Measurements from ENCODE around the gene TAOK2. TPM values are rescaled to one million over a fixed set of nuclear protein-coding genes. Genes with fewer than 3 reads are reported as not detected.
"Not testable (repeated sequence)": the region's sequence is repeated elsewhere in the genome, so short reads cannot be mapped to it uniquely, and the experiment has no call there.

TAOK2 gene
- polyA plus RNA-seq, 1 donor from 2014 or later = 7.6 TPM

- Mint-ChIP-seq H3K36me3 (peaks cover 2% of the 10 kb centered on the region), H3K9me3 (no peaks in the 10 kb centered on the region), H3K27me3 (peaks cover 21% of the 10 kb centered on the region), H3K4me1 (peaks cover 0 to 2% (median 2%) of the 10 kb centered on the region in 3 donors), H3K4me3 (peak within 1 kb of the TSS; percentile 67 to 80 (median 76)), H3K27ac (no peak within 1 kb of the TSS)
Observed at GRCh38 chr16:30010844-30011713, 37.4 kb downstream of the TAOK2 start, which contains the start of gene DOC2A. TSS of gene DOC2A (minus strand) at chr16:30011027. CDS start at chr16:30010222, 805 bp downstream.

DNA sequence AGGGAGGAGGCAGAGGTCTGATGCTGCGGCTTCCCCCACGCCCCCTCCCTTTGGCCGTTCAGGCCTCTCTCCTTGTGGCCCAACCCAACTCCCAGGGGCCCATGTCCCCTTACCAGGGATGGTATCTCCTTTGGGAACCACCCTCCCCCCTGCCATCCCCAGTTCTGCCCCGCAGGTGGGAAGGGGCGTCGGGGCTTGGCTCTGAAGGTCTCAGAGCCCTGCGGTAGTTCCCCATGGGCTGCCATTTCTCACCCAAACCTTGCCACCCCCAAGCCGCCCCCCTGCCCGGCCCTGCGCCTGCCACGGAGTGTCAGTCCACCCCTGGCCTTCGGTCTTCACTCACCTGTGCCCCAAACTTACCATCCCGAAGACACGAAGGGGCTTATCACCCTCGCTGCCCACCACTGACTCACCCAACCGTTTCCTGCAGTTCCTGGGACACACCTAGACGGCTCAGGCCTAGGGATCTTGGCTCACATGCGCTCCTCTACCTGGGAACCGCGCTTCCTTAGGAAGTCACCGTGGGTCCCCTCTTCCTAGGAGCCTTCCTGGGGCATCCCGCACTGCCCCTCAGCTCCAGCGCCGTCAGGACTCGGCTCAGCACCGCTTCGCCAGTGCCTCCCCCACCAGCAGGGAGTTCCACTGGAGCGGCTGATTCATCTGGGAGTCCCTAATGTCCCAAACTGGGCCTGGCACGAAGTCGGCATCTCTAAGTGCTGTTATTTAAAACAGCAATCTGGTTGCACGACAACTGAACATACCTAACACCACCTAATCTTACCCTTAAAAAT is 38.2 kb downstream of the TAOK2 start:
- no peak overlapping the region for H3K27ac Mint-ChIP-seq
- peaks cover 0 to 2% (median 2%) of the 10 kb centered on the region in 3 donors for H3K4me1 Mint-ChIP-seq
- H3K27me3 Mint-ChIP-seq = peaks cover 21% of the 10 kb centered on the region
- H3K36me3 Mint-ChIP-seq = no peaks in the 10 kb centered on the region
- H3K4me3 Mint-ChIP-seq = peak overlapping the region; percentile 67 to 83 (median 78)
- H3K9me3 Mint-ChIP-seq = no peaks in the 10 kb centered on the region

- H3K4me3 Mint-ChIP-seq = peak overlapping the region in 2 of 4 donors; percentile 33 to 45
- not testable (repeated sequence) for H3K27ac Mint-ChIP-seq
Observed at GRCh38 chr16:30012598-30012997, 38.9 kb downstream of the TAOK2 start.

DNA sequence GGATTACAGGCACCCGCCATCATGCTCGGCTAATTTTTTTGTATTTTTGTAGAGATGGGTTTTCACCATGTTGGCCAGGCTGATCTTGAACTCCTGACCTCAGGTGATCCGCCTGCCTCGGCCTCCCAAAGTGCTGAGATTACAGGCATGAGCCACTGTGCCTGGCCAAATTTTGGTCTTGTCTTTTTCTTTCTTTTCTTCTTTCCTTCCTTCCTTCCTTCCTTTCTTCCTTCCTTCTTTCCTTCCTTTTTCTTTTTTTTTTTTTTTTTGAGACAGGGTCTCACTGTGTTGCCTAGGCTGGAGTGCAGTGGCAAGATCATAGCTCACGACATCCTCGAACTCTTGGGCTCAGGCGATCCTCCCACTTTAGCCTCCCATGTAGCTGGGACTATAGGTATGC is 41.8 kb downstream of the TAOK2 start:
- H3K27me3 Mint-ChIP-seq = peaks cover 15% of the 10 kb centered on the region
- H3K9me3 Mint-ChIP-seq, H3K27ac Mint-ChIP-seq, H3K4me3 Mint-ChIP-seq, H3K4me1 Mint-ChIP-seq, H3K36me3 Mint-ChIP-seq: not testable (repeated sequence)

More at GRCh38 chr16:30012598-30012997, 38.9 kb downstream of the TAOK2 start:
- peaks cover 21% of the 10 kb centered on the region for H3K27me3 Mint-ChIP-seq
- not testable (repeated sequence) for H3K4me1 Mint-ChIP-seq, H3K9me3 Mint-ChIP-seq, H3K36me3 Mint-ChIP-seq

- peaks cover 0 to 5% (median 5%) of the 10 kb centered on the region in 3 donors for H3K4me1 Mint-ChIP-seq
- peaks cover 11% of the 10 kb centered on the region for H3K27me3 Mint-ChIP-seq
- H3K27ac Mint-ChIP-seq = no peak overlapping the region
- no peaks in the 10 kb centered on the region for H3K36me3 Mint-ChIP-seq
- no peaks in the 10 kb centered on the region for H3K9me3 Mint-ChIP-seq
- no peak overlapping the region for H3K4me3 Mint-ChIP-seq
Observed at GRCh38 chr16:30016555-30017276, 43.0 kb downstream of the TAOK2 start.

DNA sequence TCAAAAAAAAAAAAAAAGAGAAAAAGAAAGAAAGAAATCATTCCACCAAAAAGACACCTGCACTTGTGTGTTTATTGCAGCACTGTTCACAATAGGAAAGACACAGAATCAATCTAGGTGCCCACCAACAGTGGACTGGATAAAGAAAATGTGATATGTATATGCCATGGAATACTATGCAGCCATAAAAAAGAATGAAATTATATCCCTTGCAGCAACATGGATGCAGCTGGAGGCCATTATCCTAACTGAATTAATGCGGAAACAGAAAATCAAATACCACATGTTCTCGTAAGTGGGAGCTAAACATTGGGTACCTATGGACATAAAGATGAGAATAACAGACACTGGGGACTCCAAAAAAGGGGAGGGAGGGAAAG is 43.6 kb downstream of the TAOK2 start:
- no peak overlapping the region for H3K27ac Mint-ChIP-seq
- no peaks in the 10 kb centered on the region for H3K36me3 Mint-ChIP-seq
- H3K4me1 Mint-ChIP-seq = peaks cover 0 to 4% (median 3%) of the 10 kb centered on the region in 3 donors
- H3K27me3 Mint-ChIP-seq = peaks cover 6% of the 10 kb centered on the region
- no peak overlapping the region for H3K4me3 Mint-ChIP-seq
- H3K9me3 Mint-ChIP-seq = no peaks in the 10 kb centered on the region

DNA sequence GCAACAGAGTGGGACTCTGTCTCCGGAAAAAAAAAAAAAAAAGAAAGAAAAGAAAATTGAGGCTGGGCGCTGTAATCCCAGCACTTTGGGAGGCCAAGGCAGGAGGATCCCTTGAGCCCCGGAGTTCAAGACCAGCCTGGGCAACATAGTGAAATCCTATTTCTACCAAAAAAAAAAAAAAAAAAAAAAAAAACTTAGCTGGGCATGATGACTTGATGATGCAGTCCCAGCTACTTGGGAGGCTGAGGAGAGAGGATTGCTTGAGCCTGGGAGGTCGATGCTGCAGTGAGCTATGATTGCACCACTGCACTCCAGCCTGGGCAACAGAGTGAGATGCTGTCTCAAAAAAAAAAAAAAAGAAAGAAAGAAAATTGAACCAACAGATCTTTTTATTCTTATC is 44.3 kb downstream of the TAOK2 start:
- not testable (repeated sequence) for H3K36me3 Mint-ChIP-seq, H3K9me3 Mint-ChIP-seq, H3K27ac Mint-ChIP-seq, H3K4me3 Mint-ChIP-seq, H3K4me1 Mint-ChIP-seq, H3K27me3 Mint-ChIP-seq

GRCh38 chr16:30018731-30019158 is 45.1 kb downstream of the TAOK2 start:
- peak overlapping the region in 1 of 4 donors; percentile 5 for H3K4me3 Mint-ChIP-seq
- H3K36me3 Mint-ChIP-seq = no peaks in the 10 kb centered on the region
- no peak overlapping the region for H3K27ac Mint-ChIP-seq
- H3K9me3 Mint-ChIP-seq = no peaks in the 10 kb centered on the region
- peaks cover 0 to 4% (median 3%) of the 10 kb centered on the region in 3 donors for H3K4me1 Mint-ChIP-seq
- peaks cover 3% of the 10 kb centered on the region for H3K27me3 Mint-ChIP-seq

GRCh38 chr16:30022887-30023286 is 49.2 kb downstream of the TAOK2 start, which contains the start of gene C16orf92:
TSS of gene C16orf92 (plus strand) at chr16:30023198. CDS start at chr16:30023341, 143 bp downstream.
- H3K4me1 Mint-ChIP-seq = peaks cover 0 to 4% (median 3%) of the 10 kb centered on the region in 3 donors
- peaks cover 21% of the 10 kb centered on the region for H3K27me3 Mint-ChIP-seq
- H3K9me3 Mint-ChIP-seq = no peaks in the 10 kb centered on the region
- peak within 1 kb of the TSS in 1 of 4 donors; percentile 37 for H3K4me3 Mint-ChIP-seq
- peaks cover under 1% of the 10 kb centered on the region for H3K36me3 Mint-ChIP-seq
- no peak within 1 kb of the TSS for H3K27ac Mint-ChIP-seq

- Mint-ChIP-seq H3K9me3 (no peaks in the 10 kb centered on the region), H3K36me3 (peaks cover 1% of the 10 kb centered on the region), H3K4me3 (no peak overlapping the region), H3K27me3 (peaks cover 22% of the 10 kb centered on the region), H3K4me1 (peaks cover 0 to 4% (median 3%) of the 10 kb centered on the region in 3 donors), H3K27ac (no peak overlapping the region)
Observed at GRCh38 chr16:30023586-30023985, 49.9 kb downstream of the TAOK2 start.

- Mint-ChIP-seq H3K4me3 (no peak overlapping the region), H3K4me1 (peaks cover 0 to 4% (median 3%) of the 10 kb centered on the region in 3 donors), H3K27me3 (peaks cover 29% of the 10 kb centered on the region), H3K27ac (no peak overlapping the region), H3K9me3 (no peaks in the 10 kb centered on the region), H3K36me3 (peaks cover 1% of the 10 kb centered on the region)
Observed at GRCh38 chr16:30024451-30024850, 50.8 kb downstream of the TAOK2 start.

GRCh38 chr16:30025156-30025555 is 51.5 kb downstream of the TAOK2 start:
- H3K27ac Mint-ChIP-seq = no peak overlapping the region
- H3K27me3 Mint-ChIP-seq = peaks cover 36% of the 10 kb centered on the region
- no peak overlapping the region for H3K4me3 Mint-ChIP-seq
- H3K4me1 Mint-ChIP-seq = peaks cover 0 to 5% (median 4%) of the 10 kb centered on the region in 3 donors
- H3K36me3 Mint-ChIP-seq = peaks cover 1% of the 10 kb centered on the region
- H3K9me3 Mint-ChIP-seq = no peaks in the 10 kb centered on the region

DNA sequence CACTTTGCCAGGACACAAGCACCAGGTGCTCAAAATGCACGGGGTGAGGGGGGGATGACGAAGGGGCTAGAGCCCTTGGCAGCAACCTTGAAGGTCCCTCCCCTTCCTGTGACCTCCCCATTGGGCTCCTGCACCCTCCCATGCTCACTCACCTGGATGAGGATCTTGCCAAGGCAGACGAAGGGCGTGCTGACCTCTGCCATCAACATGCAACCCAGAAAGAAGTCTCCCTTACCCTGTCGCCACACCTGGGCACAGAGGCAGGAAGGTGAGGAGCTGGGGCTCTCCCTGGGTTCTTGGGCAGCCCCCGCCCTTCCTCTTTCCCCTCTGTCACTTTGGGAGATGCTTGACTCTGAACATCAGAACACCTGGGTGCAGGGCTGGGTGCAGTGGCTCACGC is 51.9 kb downstream of the TAOK2 start:
- Mint-ChIP-seq H3K4me3 (no peak overlapping the region), H3K27me3 (peaks cover 38% of the 10 kb centered on the region), H3K9me3 (no peaks in the 10 kb centered on the region), H3K36me3 (peaks cover 1% of the 10 kb centered on the region), H3K27ac (no peak overlapping the region), H3K4me1 (peaks cover 0 to 7% (median 4%) of the 10 kb centered on the region in 3 donors)

- Mint-ChIP-seq H3K9me3 (no peaks in the 10 kb centered on the region), H3K27me3 (peaks cover 40% of the 10 kb centered on the region), H3K4me1 (peaks cover 0 to 4% (median 1%) of the 10 kb centered on the region in 3 donors), H3K4me3 (no peak overlapping the region), H3K36me3 (peaks cover 1% of the 10 kb centered on the region), H3K27ac (no peak overlapping the region)
Observed at GRCh38 chr16:30026449-30026848, 52.8 kb downstream of the TAOK2 start.

All from IgD-negative memory B cell (primary cell).